ENCODE measurements around the gene SAP30BP. TPM values are rescaled to one million over a fixed set of nuclear protein-coding genes. Genes with fewer than 3 reads are reported as not detected.
A peak's percentile ranks its signal among the peaks of the same experiment; 100 is the strongest.

SAP30BP gene
- total RNA-seq, 1 donor from 2014 or later = 47.4 TPM

DNA sequence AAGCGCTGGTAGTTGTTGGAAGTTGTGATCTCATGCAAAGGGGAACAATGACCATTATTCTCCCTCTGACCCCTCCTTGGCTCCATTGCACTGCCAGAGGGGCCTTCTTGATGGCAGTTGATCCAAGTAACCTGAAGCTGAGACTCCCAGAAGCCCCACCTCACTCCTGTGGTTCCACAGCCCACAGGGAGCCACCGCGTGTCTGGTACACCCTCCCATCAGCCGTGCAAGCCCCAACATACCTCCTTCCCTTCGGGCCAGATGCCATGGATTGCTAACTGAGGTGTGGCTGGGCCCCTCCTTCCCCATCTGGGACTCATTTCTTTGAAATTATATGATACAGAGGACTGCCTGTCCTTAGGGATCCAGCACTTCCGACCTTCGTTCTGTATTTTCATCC, 17.8 kb downstream of the SAP30BP start:
- DNase-seq (ENCODE audit: low read depth) = peak; percentile 97

DNA sequence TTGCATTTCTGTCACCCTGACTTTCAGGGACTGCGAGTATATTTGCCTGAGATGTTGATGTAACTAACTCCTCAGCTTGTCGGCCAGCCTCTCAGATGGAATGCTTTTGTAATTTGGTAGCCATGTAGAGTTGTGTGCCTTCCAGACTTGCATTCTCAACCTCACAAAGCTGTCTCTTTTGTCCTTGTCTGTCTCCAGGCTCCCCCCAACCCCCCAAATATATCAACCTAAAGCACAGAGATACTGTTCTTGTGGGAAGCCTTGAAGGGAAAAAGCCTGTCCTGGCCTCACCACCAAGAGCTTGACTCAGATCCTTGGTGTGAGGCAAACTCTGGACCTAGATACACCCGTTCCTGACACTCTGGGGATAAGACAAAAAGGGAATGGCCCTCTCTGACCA, 18.4 kb downstream of the SAP30BP start:
- DNase-seq (ENCODE audit: low read depth) = peak; percentile 70

DNA sequence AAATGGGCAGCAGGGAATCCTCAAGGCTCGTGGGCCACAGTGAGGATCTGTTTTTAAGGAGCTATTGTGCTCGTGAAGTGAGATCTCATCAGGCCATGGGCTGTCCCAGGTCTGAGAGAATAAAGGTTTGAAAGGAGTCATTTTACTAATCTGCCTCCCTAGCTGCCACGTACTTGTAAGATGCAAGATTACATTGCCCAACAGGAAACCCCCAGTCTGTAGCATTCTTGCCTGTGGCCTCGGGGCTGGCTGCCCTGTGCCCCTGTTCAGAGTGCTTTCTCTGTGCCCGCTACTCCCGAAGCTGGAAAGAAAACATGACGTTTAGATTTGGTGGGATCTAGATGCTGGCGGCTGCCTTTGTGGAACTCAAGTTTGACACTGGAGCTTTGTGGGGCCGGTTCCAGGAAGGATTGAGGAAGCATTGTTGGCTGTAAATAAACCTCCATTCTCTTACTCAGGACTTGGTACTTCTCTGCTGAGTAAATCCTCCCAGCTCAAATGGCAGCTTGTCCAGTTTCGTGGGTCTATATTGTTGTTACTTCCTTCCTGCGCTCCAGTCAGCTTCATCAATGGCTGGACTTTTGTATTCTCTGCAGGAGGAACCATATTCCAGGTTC, 21.2 kb downstream of the SAP30BP start:
- DNase-seq (ENCODE audit: low read depth) = no peak

DNA sequence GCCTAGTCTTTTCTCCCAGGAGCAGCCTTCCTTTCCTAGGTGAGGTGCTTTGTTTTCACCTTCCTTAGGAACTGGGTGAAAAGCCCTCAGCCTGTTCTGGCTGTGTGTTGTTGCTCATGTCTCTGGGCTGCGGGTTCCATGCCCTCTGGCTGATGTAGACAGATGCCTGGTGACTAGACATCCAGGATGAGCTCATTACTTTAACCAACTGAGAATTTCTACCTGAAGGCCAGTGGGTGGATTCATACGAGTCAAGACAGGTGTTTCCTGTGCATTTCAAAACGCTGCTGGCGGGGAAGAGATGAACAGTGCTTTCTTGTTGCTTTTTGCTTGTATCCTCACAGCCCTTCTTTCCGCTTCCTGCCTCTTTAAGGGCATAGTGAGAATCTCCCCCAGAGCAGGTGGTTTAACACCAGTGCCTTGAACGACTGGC, 22.3 kb downstream of the SAP30BP start:
- DNase-seq (ENCODE audit: low read depth) = no peak

DNA sequence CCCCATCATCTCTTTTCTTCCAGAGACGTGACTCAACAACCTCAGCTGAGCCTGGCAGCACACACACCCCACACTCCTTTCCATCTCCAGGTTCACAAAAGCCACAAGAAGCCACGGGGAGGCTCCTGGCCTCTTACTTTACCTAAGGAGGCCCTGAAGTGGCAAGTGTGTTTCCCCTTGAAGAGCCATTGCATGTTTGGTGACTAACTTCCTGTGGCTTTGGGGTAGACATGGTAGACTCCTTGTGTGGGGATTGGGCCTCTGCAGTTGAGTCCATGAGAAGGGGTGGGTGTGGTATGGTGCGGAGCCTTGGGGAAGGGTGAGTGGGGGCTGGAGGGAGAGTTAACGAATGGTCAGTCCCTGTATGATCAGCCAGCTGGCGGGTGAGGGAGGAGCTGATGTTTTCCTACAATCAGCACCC, 24.2 kb downstream of the SAP30BP start:
- DNase-seq (ENCODE audit: low read depth) = peak; percentile 56

DNA sequence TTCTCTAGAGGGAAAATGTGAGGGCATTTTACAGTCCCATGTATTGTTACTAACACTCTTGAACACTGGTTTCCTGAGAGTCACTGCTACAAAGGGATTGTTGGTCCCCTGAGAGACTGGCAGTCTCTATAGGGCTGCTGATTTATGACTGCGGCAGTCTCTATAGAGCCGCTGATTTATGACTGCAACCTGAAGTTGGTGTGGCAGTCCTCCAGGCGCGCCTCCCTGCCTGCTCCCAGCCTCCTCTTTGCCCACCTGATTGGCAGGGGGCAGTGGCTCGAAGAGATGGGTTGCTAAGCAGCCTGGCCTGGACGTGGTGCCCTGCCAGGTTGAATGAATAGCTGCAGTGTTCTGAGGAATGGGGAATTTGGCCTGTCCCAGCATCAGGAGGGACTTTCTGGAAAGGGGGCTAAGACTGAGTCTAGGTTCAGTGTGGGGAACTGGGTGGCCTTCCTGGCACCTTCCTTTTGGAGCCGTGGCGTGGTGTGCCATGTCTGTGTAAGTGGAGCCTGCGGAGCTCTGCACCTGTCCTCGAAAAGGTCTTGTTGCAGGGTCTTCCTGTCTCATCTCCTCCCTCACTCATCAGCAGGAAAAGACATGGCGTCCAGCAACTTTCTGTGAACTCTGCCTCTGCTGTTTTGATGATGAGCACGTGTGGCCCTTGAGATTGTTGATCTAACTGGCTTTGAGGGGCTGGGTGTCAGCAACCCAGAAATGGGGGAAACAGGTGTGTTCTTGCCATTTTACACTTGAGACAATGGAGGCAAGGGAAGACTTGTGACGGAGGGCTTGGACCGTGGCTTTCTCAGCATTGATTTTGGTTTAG, 24.9 kb downstream of the SAP30BP start:
- no peak for DNase-seq (ENCODE audit: low read depth)

DNA sequence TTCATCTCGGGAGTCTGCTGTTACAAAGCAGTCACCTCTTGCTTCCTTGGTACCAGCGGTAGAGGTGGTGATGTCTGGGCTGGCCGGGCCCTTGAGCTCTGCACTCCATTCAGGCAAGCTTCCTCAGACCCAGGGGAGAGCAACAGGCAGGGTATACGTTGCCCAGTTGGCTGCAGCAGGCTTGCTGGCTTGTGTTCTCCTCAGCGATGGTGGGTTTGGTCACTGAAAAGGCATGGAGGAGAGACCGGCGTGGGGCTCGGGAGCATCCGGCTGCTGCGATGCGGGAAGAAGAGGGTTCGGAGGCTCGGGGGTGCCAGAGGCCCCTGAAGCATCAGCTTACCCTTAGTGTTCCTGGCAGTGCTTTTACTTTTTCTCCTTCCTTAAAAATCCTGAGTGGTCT, 25.8 kb downstream of the SAP30BP start:
- DNase-seq (ENCODE audit: low read depth) = no peak

DNA sequence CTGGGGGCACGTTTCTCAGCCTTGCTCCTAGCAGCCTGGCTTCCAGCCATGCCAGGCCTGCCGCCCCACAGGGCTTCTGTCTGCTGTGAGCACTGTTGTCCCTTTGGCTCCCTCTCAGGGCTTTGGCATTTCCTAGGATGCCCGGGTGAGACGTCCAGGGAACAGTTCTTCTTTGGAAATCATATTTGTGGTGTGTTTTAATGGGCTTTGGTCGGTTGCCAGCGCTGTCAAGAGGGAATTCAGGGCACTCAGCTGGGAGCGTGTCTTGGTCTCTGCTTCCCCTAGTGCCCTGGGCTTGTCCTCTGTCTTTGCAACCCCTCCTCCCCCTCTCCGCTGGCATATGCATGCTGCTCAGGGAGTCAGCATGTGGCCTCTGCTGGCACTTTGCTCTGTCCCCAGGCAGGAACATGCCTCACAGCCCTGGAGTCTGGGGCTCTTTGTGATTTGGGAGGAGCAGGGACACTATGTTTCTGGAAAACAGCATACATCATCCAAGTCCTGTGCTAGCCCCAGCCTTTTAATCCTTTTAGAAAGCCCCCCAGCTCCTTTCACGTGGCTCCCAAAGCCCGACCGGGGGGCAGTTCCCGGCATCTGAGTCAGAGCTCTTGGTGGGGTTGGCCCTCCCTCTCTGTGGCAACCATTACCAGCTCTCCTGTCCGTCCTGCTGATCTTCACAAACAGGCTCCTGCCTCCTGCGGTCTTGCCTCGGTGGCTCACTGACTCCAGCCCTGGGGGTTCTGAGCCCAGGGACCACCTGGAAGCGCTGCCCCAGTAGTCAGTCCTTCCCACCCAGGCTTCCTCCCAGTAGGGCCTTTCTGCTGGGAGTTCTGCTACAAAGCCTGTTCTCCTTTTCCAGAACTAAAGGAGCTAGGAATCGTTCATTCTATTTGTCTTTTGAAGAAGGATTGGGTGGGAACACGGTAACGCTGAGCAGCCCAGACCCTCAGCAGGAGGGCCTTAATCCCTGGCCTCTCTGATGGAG, 26.7 kb downstream of the SAP30BP start:
- DNase-seq (ENCODE audit: low read depth) = peak; percentile 100

DNA sequence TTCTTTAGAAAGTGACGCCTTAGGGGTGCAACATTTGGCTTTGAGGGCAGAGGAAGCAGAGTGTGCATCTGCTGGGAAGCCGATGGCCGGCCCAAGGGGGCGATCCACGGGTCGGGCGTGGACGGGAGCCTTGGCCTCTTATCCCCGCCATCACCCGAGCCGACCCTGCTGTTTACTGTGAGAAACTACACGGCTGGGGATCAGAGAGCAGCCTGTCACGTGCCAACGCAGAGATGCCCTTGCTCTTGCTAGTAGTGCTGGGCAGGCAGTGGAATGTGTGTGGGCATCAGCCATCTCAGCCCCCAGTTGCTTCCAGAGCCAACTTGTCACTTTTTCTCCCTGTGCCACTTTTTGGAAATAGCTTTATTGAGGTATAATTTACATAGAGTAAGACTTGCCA, 27.4 kb downstream of the SAP30BP start:
- DNase-seq (ENCODE audit: low read depth) = peak; percentile 69

DNA sequence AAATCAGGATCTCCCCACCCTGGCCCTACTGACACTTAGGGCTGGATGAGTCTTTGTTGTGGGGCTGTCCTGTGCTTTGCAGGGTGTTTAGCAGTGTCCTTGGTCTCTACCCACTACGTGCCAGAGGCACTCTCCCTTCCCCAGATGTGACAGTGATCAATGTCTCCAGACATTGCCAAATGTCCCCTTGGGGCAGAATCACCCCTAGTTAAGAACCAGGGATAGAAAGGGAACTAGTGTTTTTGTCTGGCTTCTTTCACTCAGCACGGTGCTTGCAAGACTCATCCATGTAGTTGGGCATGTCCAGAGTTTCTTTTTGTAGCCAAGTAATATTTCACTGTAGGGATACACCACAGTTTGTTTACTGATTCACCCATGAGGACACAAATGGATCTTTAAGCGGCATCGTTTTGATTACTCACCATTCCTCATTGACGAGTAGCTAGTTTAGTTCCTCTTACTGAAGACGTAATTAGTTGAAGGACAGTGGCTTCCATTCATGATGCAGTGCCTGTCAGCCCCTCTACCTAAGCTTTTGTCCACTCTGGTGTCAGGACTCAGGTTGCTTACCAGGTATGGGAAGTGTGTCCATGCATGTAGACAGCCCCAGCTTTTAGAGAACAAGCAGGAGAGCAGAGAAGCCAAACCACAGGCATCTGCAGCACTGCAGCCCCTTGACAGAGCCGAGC, 28.1 kb downstream of the SAP30BP start:
- DNase-seq (ENCODE audit: low read depth) = no peak

DNA sequence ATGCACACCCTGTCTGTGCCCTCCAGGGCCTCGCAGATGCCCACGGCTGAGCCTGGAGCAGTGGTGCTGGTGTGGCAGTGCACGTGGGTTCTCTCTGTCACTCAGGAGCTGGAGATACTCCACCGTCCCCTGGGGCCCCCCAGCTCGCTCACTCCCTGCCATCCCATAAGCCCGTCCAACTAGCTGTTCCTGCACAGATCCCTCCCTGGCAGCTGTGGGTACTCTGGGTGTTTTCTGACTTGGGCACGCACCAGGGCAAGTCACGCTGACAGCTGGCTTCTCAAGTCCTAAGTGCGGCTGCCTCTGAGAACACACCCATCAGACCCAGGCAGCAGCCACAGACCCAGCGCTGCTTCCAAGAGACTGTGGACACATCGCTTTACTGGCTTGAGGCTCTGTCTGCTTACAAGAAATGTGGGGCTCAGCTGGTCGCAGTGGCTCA, 28.7 kb downstream of the SAP30BP start:
- DNase-seq (ENCODE audit: low read depth) = peak; percentile 99

DNA sequence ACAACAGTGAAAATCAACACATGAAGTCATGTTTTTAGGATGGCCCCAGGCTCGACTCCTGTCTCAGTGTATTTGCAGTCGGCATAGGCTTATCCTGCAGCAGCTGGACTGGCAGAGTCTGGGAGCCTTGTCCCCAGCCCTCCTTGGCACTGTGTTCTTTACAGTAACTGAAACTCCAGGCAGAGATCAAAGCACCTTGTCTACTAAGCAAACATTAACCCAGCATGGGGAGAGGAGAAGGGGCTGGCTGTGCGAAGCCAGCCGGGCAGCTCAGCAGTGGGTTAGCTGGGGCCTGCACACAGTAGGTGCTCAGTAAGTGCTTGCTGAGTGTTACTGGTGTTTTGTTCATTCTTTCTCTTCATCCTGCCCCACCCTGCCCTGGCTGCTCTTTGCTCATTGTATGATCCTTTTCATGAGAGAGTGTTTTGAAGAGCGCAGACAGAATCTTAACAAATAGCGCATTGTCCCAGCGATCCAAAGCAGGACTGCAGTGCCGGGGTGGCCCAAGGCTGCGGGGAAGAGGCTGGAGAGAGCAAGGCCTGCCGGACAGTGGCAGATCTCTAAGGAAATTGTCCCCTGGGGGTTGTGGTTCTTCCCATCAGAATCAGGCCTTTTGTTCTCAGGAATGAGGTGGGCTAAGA, 30.6 kb downstream of the SAP30BP start:
- no peak for DNase-seq (ENCODE audit: low read depth)

DNA sequence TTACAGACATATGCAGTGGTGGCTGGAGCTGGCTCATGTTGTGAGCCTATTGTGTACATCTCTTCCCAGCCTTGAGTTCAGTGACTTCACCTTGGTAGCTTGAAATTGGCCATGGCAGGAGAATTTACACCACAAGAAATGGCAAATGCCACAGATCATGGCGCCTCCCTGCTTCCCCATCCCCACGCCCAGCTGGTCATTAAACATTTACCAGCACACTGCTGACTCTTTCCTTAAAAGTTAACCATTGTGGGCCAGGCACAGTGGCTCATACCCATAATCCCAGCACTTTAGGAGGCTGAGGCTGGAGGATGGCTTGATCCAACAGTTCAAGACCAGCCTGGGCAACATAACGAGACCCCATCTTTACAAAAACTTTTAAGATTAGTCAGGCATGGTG, 31.5 kb downstream of the SAP30BP start:
- DNase-seq (ENCODE audit: low read depth) = peak; percentile 47

DNA sequence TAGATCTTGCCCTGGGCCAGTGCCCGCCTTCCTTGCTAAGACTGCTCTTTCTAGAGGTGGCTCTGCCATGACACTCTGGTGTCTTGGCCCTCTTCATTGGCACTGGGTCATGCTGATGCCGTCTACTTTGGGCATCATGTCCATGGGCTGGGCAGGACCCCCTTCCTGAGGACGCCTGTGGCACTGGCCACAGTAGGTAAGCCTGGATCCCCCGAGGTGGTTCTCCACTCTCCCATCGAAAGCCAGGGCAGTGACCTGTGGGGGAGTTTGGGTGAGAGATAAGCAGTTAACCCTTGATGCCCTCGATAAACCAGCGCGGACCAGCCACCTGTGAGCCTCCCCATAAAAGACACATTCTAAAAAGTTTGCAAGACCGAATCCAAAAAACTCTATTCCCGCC, 34.1 kb downstream of the SAP30BP start:
- no peak for DNase-seq (ENCODE audit: low read depth)

DNA sequence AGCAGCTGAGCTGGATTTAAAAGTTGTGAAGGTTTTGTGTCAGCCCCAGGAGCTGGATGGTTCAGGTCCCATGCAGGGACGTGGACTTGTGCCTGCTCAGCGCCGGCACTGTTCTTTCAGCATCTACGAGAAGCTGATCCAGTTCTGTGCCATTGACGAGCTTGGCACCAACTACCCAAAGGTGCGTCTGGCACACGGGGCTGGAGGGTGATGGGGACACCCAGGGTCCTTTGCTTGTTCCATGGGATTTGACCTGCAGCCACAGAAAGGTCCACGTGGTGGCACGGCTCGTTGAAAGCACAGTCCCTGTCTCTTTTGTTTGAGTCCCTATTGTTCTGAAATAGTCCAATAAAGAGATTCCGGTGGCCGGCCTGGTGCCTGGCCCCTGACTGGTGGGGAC, 36.1 kb downstream of the SAP30BP start:
- no peak for DNase-seq (ENCODE audit: low read depth)

DNA sequence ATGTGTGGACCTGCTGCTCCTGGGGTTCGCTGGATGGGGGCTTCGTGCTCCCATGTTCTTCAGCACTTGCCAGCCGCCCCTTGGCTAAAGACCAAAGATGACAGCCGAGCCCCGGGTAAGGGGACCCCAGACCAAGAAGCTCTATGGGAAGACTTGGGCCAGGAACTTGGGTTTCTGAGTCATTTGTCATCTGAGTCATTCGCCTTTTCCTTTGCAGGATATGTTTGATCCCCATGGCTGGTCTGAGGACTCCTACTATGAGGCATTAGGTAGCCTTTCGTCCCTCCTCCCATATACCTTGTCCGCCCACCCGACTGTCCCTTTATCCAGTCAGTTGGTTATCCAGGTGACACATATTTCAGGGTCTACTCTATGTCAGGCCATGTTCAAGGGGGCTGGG, 36.5 kb downstream of the SAP30BP start:
- DNase-seq (ENCODE audit: low read depth) = no peak

DNA sequence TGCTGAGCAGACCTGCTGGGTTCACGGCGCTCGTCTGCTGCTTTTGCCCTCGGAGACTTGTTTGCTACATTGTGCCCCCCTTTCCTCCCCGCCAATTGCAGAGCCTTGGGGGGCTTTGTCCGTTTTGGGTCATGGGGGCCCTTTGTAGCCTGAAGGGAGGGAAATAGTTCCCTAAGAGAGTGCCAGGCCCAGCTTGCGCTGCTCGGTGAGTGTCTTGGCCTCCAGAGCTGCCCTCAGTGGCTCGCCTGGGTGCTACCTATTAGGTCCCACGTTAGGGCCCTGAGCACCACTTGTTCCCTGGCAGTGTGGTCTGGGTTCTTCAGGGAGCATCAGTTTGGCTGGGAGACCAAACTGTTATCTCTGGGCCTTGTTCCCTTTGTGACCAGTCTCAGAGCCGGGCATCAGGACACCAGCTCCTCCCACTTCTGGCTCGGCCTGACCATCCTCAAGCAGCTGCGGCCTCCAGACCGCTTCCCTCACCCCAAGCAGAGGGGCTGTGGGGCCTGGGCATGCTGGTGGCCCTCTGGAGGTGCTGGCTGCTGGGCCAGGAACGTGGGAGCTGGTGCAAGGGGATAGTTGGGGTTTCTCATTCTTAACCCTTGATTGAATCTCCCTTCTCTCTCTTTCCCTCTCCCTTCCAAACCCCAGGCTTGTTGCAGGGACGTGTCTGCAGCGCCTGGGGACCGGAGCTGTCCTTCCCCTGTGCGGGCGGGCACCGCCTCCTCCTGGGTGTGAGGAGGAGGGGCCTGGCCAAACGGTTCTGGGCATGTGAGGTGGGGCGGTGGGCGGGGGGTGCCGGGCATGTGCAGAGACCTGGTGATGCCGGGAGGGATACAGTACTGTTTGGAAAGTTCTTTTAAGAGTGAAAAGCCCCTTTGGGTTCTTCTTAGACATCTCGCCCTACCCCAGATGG, 38.1 kb downstream of the SAP30BP start:
- no peak for DNase-seq (ENCODE audit: low read depth)

DNA sequence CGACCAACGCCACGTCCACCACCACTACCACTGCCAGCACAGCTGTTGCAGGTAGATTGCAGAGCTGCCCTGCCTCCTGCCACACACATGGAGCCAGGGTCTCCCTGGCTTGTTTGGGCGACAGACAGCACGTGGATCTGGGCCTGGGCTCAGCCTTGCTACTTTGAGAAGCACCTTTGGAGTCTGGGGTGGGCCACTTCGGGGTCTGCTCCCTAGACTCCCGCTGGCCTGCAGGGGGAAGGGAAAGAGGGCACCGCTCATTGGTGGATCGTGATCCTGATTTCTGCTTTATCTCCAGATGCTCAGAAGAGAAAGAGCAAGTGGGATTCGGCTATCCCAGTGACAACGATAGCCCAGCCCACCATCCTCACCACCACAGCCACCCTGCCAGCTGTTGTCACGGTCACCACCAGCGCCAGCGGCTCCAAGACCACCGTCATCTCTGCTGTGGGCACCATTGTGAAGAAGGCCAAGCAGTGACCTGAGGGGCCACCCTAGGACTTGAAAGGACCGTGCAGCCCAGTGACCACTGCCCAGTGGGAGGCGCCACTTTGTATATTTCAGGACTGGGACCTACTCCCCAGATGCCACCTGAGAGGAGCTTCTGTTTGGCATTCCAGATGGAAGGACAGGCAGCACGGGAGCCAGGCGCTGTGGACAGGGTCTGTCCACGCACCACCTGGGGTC, 39.0 kb downstream of the SAP30BP start:
- DNase-seq (ENCODE audit: low read depth) = no peak

DNA sequence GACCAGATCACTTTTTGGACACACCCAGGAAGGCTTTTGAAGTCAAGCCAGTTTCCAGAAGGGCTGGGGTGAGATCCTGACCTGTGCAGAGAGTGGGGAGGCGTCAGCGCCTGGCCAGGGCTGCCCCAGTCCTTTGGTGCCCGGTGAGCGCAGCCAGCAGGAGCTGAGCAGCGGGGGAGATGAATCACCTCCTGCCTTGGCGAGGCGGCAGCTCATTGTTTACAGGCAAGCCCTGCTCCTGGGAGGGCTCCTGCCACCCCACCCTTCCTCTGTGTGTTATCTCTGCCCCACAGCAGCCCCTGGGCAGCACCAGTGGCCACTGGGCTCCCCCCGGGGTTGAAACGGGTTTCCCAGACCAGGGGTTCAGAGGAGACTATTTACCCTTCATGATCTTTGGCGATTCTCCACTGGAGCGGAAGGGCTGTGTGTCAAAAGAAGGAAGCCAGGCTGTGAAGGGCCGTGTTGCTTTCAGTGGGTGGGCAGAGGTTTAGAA, 40.0 kb downstream of the SAP30BP start:
- DNase-seq (ENCODE audit: low read depth) = no peak
